Activated CD4-positive, alpha-beta memory T cell treated with anti-CD3 and anti-CD28 coated beads, Interleukin-2, amount 10 ng/mL, durations not matched to agents 7 days and 5 days (primary cell): Measurements from ENCODE around the gene RARG. TPM values are rescaled to one million over a fixed set of nuclear protein-coding genes. Genes with fewer than 3 reads are reported as not detected.

Experiments
- CTCF ChIA-PET: fragments of 350-600 bp; sonication (Branson Sonifier 250); formaldehyde crosslinking; loops from one replicate; lab custom pipeline; 2021; ENCODE audit warnings: antibody characterized with exemption, inconsistent platforms; lab: Charles Lee
- POLR2A ChIA-PET: fragments of 350-600 bp; sonication (Branson Sonifier 250); formaldehyde crosslinking; loops from one replicate; lab custom pipeline; 2021; ENCODE audit warnings: antibody characterized with exemption; lab: Charles Lee
- DNase-seq: peaks from one replicate; pipeline ENCODE4 v3.0.0-alpha.2; 2020
- H3K27ac Mint-ChIP-seq: one replicate; pipeline ENCODE4 v1.8.0; 2021; ENCODE audit warnings: mild to moderate bottlenecking, mixed read lengths
- H3K27me3 Mint-ChIP-seq: one replicate; pipeline ENCODE4 v1.8.0; 2021; ENCODE audit warnings: mixed read lengths
- H3K36me3 Mint-ChIP-seq: one replicate; pipeline ENCODE4 v1.8.0; 2021; ENCODE audit warnings: low read depth, mixed read lengths
- H3K4me1 Mint-ChIP-seq: one replicate; pipeline ENCODE4 v1.8.0; 2021; ENCODE audit warnings: mixed read lengths
- H3K4me3 Mint-ChIP-seq: one replicate; pipeline ENCODE4 v1.8.0; 2021; ENCODE audit warnings: mild to moderate bottlenecking, mixed read lengths
- H3K9me3 Mint-ChIP-seq: one replicate; pipeline ENCODE4 v1.8.0; 2021; ENCODE audit warnings: mixed read lengths
- total RNA-seq, 2 experiments: library from RNA; stranded (reverse); gene quantifications; one replicate each; pipeline ENCODE4 v1.2.3, GENCODE V29; 2021

RARG gene
- total RNA-seq, 2 experiments from 2014 or later = 46.1 to 47.4 TPM

DNA sequence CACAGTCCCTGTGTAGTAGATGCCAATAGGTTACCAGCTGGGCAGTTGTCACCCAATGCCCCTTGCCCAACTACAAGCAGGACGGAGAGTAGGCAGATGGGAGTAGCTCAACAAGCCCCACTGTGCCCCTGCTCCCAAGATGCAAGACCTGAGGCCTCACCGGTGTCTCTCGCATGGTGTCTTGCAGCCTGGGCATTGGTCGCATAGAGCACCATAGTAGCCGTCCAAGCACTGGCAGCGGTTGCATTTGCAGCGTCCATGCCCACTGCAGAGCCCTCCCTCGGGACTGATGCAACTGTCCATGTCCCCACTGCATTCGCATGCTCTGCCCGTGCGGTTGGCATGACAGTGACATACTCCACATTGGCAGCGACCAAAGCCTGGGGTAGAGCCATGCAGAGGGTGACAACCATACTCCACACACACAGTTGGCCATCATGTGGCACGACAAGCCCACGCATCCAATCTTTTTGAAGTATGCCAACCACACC is 39.4 kb downstream of the RARG start:
- Mint-ChIP-seq H3K27ac (peak overlapping the region; percentile 31), H3K36me3 (peaks cover 93% of the 10 kb centered on the region), H3K9me3 (no peaks in the 10 kb centered on the region), H3K4me3 (no peak overlapping the region), H3K4me1 (peaks cover 36% of the 10 kb centered on the region), H3K27me3 (no peaks in the 10 kb centered on the region)
- no peak for DNase-seq
- ChIA-PET CTCF (no interaction called here), POLR2A (interaction anchor here (0.9 to 15.2 kb wide), 8 partner anchors 8 to 128 kb away, joined by 3 to 263 read pairs (median 9); partner anchors contain the start of genes AAAS, CSAD, ITGB7 and ZNF740)

DNA sequence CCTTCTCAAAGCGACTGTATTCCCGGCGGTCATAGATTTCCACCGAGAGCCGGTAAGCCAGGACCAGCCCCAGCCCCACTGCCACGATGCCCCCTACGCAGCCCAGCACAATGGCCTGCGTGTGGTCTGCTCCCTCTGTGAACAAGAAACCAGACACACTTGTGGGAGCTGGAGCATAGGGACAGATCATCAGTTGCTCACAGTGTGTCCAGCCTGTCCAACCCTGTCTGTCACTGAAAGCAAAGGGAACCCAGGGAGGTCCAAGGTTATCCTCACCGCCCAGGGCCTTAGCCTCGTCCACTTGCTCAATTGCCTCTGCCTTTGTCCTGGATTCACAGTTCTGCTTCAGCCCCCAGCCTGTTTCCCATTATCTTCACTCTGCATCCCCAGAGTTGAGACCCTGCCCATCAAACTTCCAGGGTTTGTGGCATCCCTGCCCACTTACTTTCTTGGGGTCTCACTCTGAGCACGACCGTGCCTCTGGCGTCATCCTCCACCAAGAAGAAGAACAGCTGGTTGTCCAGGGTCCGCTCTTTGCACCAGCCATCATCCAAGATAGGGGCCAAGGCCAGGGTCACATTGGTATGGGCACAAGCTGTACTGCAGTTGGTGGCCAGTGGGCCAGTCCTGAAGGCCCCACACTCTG is 40.0 kb downstream of the RARG start:
- Mint-ChIP-seq H3K9me3 (no peaks in the 10 kb centered on the region), H3K27ac (peak overlapping the region; percentile 23), H3K4me1 (peaks cover 33% of the 10 kb centered on the region), H3K36me3 (peaks cover 95% of the 10 kb centered on the region), H3K4me3 (no peak overlapping the region), H3K27me3 (no peaks in the 10 kb centered on the region)
- DNase-seq = no peak
- ChIA-PET CTCF (no interaction called here), POLR2A (interaction anchor here (0.9 to 15.2 kb wide), 7 partner anchors 10 to 129 kb away, joined by 3 to 263 read pairs (median 12); partner anchors contain the start of genes AAAS, CSAD, ITGB7 and ZNF740)

DNA sequence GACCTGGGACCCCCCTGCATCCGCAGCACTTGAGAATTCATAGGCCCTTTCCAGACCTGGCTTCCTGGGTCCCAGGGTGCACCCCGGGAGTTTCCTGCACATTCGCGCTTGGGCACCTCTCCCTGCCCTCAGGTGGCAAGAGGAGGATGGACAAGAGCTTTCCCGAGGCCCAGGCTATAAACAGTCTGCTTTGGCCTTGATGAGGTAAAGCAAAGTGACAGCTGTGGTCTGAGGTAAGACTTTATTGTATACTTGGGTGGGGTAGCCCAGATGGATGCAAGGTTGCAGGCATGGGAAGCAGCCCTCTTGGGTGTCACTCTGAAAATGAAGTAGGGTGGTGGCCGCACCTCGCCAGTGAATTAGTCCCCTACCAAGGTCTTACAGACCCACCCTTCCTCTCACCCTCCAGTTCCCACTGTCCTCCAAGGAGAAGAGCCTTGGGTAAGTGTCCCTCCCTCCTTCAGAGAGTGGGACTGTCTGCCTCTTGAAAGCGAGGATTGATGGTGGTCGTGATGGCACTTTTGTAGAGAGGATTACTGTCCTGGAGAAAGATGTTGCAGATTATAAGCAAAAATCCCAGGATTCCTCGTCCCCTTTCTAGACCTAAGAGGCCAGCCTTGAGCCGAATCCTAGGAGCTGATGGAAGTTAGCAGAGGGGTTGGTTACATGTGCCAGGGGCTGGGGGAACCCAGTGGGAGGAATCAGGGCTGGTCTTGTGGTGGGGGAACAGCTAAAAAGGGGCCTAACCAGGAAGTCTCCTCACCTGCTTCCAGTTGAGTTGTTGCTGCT is 40.7 kb downstream of the RARG start:
- Mint-ChIP-seq H3K27me3 (no peaks in the 10 kb centered on the region), H3K4me3 (no peak overlapping the region), H3K36me3 (peaks cover 95% of the 10 kb centered on the region), H3K4me1 (peaks cover 26% of the 10 kb centered on the region), H3K27ac (no peak overlapping the region), H3K9me3 (no peaks in the 10 kb centered on the region)
- ChIA-PET CTCF (interaction anchor here (1.1 to 1.4 kb wide), 3 partner anchors 10 to 125 kb away, joined by 4 to 9 read pairs (median 5); no protein-coding TSS in a partner anchor), POLR2A (interaction anchor here (1.0 to 15.2 kb wide), 4 partner anchors 9 to 78 kb away, joined by 3 to 263 read pairs (median 24); partner anchors contain the start of gene ITGB7)
- DNase-seq = no peak

DNA sequence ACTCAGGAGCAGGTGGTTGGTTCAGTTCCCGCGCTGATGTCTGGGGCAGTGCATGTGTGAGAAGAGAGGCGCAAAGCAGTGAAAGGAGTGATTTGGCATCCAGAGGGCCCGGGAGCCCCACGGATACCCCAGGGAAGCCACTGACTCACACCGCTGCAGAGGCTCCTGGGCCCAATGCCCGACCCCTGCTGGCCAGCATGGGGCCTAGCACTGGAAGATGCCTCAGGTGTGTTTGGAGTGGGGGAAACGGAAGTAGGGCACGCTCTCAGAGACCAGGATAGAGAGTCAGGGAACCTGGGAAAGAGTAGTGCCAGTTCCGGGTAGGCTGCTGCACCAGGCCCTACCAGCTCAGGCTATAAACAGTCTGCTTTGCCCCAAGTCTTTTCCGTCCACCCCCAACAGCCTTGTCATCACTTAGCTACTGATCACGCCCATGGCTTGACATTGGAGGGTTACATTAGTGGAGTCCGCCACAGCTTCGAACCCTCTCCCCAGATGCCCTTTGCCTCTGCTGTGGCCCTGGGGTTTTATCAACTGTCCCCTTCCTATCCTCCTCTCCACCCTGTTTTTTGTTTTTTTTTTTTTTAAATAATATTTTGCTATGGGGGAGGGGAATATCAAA is 41.8 kb downstream of the RARG start:
- POLR2A ChIA-PET = interaction anchor here (3.0 to 15.2 kb wide), 3 partner anchors 9 to 30 kb away, joined by 19 to 263 read pairs (median 27); partner anchors contain the start of genes CSAD, ITGB7 and ZNF740
- H3K36me3 Mint-ChIP-seq = peaks cover 95% of the 10 kb centered on the region
- H3K27ac Mint-ChIP-seq = peak overlapping the region; percentile 50

DNA sequence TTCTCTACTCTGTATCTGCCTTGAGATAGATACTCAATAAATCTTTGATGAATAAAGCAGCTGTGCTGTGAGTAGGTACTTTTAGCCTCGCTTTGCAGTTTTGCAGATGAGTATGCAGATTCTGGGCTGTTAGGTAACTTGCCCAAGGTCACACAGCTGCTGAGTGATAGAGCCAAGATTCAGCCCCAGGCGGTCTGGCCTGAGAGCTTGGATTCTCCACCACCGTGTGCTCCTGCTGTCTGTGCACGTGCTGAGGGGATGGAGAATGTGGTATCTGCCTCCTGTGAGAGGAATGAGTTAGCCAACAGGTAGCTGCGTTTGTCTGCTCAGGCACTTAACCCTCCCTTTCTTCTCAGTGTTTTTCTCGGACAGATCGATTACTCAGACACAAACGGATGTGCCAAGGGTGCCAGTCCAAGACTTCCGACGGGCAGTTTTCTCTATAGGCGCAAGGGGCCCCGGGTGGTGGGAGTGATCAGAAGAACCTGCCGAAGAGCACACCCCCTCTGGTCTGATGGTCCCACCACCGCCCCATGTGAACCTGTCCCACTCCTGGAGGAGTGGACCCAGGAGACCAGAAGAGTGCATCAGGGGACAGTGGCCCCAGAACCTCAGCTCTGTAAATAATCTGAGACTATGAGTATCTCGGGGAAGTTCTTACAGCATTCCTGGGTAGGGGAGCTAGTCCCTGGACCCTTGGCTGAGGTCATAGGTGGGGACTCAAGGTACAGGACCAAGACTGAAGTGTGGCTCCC is 44.7 kb downstream of the RARG start:
- H3K9me3 Mint-ChIP-seq = no peaks in the 10 kb centered on the region
- H3K4me1 Mint-ChIP-seq = peaks cover 40% of the 10 kb centered on the region
- peaks cover 85% of the 10 kb centered on the region for H3K36me3 Mint-ChIP-seq
- ChIA-PET CTCF (interaction anchor here (0.9 to 5.0 kb wide), 6 partner anchors 11 to 122 kb away, joined by 3 to 20 read pairs (median 6); no protein-coding TSS in a partner anchor), POLR2A (interaction anchor here (0.6 to 15.2 kb wide), 12 partner anchors 8 to 134 kb away, joined by 3 to 263 read pairs (median 4); partner anchors contain the start of genes AAAS, ITGB7 and MYG1)
- DNase-seq = no peak
- H3K27ac Mint-ChIP-seq = no peak overlapping the region
- no peaks in the 10 kb centered on the region for H3K27me3 Mint-ChIP-seq
- H3K4me3 Mint-ChIP-seq = no peak overlapping the region

More for the DNA sequence above, 41.8 kb downstream of the RARG start:
- Mint-ChIP-seq H3K4me1 (peaks cover 21% of the 10 kb centered on the region), H3K27me3 (no peaks in the 10 kb centered on the region), H3K4me3 (no peak overlapping the region), H3K9me3 (no peaks in the 10 kb centered on the region)
- CTCF ChIA-PET = interaction anchor here (0.6 to 1.4 kb wide), 6 partner anchors 8 to 136 kb away, joined by 3 to 9 read pairs (median 4); no protein-coding TSS in a partner anchor
- DNase-seq = peak; percentile 43

DNA sequence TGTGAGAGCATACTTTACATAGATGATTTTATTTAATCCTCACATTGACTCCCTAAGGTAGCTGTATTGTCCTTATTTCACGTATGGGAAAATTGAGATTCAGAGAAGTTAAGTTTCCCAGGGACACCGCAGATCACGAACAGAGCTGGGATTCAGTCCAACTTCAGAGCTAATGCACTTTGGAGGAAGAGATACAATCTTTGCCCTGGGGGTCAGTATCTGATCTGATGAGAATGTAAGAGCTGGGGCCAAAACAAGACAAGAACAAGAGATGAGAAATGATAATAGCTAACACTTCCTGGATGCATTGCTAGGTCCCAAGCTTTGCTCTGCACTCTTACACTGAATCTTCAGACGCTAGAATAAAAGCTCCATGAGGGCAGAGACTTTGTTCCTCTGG is 45.3 kb downstream of the RARG start:
- Mint-ChIP-seq H3K4me1 (peaks cover 44% of the 10 kb centered on the region), H3K4me3 (no peak overlapping the region), H3K9me3 (no peaks in the 10 kb centered on the region), H3K27me3 (no peaks in the 10 kb centered on the region), H3K27ac (no peak overlapping the region), H3K36me3 (peaks cover 85% of the 10 kb centered on the region)
- ChIA-PET CTCF (interaction anchor here (1.1 to 5.0 kb wide), 5 partner anchors 12 to 121 kb away, joined by 5 to 20 read pairs (median 7); no protein-coding TSS in a partner anchor), POLR2A (interaction anchor here (0.6 to 15.2 kb wide), 8 partner anchors 9 to 117 kb away, joined by 3 to 263 read pairs (median 4); partner anchors contain the start of genes ITGB7 and MYG1)
- no peak for DNase-seq

DNA sequence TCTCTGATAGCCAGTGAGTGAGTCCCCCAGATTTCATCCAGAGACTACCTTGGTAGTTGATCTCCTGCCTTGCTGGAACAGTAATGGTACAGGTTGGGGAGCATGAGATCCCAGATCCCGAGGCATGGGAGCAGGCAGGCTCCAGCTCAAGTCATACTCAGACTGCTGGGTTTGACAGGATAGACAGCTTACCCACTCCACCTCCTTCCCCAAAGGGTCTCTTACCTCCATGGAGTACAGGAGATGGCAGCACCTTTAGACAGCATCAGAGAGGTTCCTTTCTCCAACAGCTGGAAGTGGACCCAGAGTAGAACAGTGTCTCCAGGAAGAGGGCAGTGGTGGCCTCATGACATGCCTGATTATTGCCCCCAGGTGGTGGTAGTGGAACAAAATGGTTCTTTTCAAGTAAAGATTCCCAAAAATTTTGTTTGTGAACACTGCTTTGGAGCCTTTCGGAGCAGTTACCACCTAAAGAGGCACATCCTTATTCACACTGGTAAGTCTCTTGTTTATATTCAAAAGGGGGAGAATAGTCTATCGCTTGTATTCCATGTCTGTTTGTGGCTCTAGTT is 46.3 kb downstream of the RARG start:
- Mint-ChIP-seq H3K4me1 (peaks cover 47% of the 10 kb centered on the region), H3K9me3 (no peaks in the 10 kb centered on the region), H3K27me3 (no peaks in the 10 kb centered on the region), H3K36me3 (peaks cover 82% of the 10 kb centered on the region), H3K27ac (no peak overlapping the region), H3K4me3 (no peak overlapping the region)
- DNase-seq = no peak
- CTCF ChIA-PET = interaction anchor here (0.5 to 5.0 kb wide), 7 partner anchors 11 to 114 kb away, joined by 3 to 20 read pairs (median 3); partner anchors contain the start of gene MYG1
- POLR2A ChIA-PET = interaction anchor here (0.8 to 15.2 kb wide), 9 partner anchors 8 to 290 kb away, joined by 3 to 263 read pairs (median 4); partner anchors contain the start of genes ITGB7 and PFDN5

DNA sequence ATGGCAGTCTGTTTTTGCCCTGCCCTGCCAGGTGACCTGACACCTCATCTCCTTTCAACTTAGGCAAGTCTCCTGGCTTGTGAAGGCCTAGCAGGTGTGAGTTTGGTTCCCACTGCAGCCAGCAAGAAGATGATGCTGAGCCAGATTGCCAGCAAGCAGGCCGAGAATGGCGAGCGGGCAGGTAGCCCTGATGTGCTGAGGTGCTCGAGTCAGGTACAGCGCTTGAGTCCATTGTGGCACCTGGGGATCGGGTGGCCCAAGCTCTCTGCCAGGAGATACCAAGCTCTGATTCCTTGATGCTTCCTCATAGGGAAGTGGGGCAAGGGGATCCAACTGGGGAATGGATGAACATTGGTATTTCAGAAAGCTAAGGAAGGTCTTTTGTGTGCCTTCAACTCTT is 47.2 kb downstream of the RARG start:
- Mint-ChIP-seq H3K27me3 (no peaks in the 10 kb centered on the region), H3K4me3 (no peak overlapping the region), H3K27ac (no peak overlapping the region), H3K9me3 (no peaks in the 10 kb centered on the region), H3K4me1 (peaks cover 45% of the 10 kb centered on the region), H3K36me3 (peaks cover 77% of the 10 kb centered on the region)
- ChIA-PET POLR2A (interaction anchor here (1.0 to 15.2 kb wide), 7 partner anchors 8 to 112 kb away, joined by 3 to 263 read pairs (median 4); partner anchors contain the start of genes ITGB7 and PFDN5), CTCF (interaction anchor here (0.5 to 5.0 kb wide), 7 partner anchors 10 to 114 kb away, joined by 3 to 20 read pairs (median 3); partner anchors contain the start of gene MYG1)
- DNase-seq = no peak

DNA sequence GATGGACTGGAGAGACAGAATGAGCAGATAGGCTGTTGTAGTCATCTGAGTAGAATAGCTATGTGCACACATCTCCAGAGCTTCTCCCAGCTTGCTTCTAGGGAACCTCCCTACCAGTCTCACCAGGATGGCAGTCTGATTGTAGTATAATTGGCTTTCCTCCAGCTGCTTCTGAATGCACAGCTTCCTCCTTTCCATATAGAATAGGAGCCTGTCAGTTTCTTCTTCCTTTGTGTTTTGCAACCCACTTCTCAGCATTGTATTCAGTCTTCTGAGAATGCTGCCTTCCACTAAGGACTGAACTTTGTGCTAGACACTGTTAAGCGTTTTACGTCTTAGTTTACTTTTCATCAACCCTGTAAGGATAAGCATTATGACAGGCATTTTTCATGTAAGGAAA is 49.1 kb downstream of the RARG start:
- ChIA-PET CTCF (interaction anchor here (0.9 to 5.7 kb wide), 4 partner anchors 15 to 138 kb away, joined by 3 to 36 read pairs (median 4); no protein-coding TSS in a partner anchor), POLR2A (interaction anchor here (0.8 to 15.2 kb wide), 5 partner anchors 9 to 85 kb away, joined by 3 to 263 read pairs (median 20); partner anchors contain the start of genes ESPL1 and ITGB7)
- H3K9me3 Mint-ChIP-seq = no peaks in the 10 kb centered on the region
- H3K36me3 Mint-ChIP-seq = peaks cover 59% of the 10 kb centered on the region
- H3K4me1 Mint-ChIP-seq = peaks cover 54% of the 10 kb centered on the region
- DNase-seq = peak; percentile 13
- no peak overlapping the region for H3K27ac Mint-ChIP-seq
- peak overlapping the region; percentile 84 for H3K4me3 Mint-ChIP-seq
- H3K27me3 Mint-ChIP-seq = no peaks in the 10 kb centered on the region

DNA sequence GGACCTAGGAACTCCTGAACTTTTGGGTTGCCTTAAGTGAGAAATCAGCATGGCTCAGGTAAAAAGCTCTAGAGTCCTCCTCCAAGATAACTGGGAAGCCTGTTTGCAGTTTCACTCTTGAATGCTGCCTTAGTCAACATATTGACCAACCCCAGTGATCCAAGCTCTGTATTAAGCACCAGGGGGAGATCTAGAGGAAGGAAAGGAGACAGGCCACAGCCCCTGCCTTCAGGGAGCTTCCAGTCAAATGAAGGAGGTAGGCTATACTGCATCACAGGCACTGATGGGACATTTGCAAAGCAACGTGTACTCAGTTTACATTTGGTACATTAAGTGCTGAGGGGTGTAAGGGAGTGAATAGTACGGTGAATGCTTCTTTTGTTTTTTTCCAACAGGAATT is 50.1 kb downstream of the RARG start:
- H3K4me1 Mint-ChIP-seq = peaks cover 56% of the 10 kb centered on the region
- peak overlapping the region; percentile 93 for H3K27ac Mint-ChIP-seq
- no peaks in the 10 kb centered on the region for H3K9me3 Mint-ChIP-seq
- no peaks in the 10 kb centered on the region for H3K27me3 Mint-ChIP-seq
- H3K36me3 Mint-ChIP-seq = peaks cover 49% of the 10 kb centered on the region
- DNase-seq = peak; percentile 11
- POLR2A ChIA-PET = interaction anchor here (0.6 to 15.2 kb wide), 14 partner anchors 7 to 1099 kb away, joined by 3 to 263 read pairs (median 12); partner anchors contain the start of genes AAAS, EIF4B, ESPL1 and ITGB7
- peak overlapping the region; percentile 84 for H3K4me3 Mint-ChIP-seq
- CTCF ChIA-PET = interaction anchor here (0.7 to 5.7 kb wide), 11 partner anchors 9 to 441 kb away, joined by 3 to 36 read pairs (median 5); partner anchors contain the start of genes ITGB7 and PFDN5
